T-helper 1 cell treated with Interleukin-12 subunit alpha and Interleukin-12 subunit beta and Interleukin-4 antibody, amounts not matched to agents 30 μg/mL and 1 μg/mL, for 36 hours (primary cell): Measurements from ENCODE around the gene TBC1D12.

Source experiments
- H3K27ac Mint-ChIP-seq: one replicate; pipeline ENCODE4 v1.8.0; 2021; ENCODE audit warnings: mild to moderate bottlenecking, mixed read lengths
- H3K27me3 Mint-ChIP-seq: one replicate; pipeline ENCODE4 v1.8.0; 2021; ENCODE audit warnings: low read depth, mixed read lengths
- H3K36me3 Mint-ChIP-seq: one replicate; pipeline ENCODE4 v1.8.0; 2021; ENCODE audit warnings: low read depth, mixed read lengths
- H3K4me1 Mint-ChIP-seq: one replicate; pipeline ENCODE4 v1.8.0; 2021; ENCODE audit warnings: low read depth, mixed read lengths
- H3K4me3 Mint-ChIP-seq: one replicate; pipeline ENCODE4 v1.8.0; 2021; ENCODE audit warnings: mild to moderate bottlenecking, moderate library complexity, mixed read lengths
- H3K9me3 Mint-ChIP-seq: one replicate; pipeline ENCODE4 v1.8.0; 2021; ENCODE audit warnings: mixed read lengths

The TBC1D12 gene

GRCh38 chr10:94571528-94571927, 169.2 kb downstream of the TBC1D12 start:
- Mint-ChIP-seq H3K4me1 (no peaks in the 10 kb centered on the region), H3K36me3 (peaks cover 33% of the 10 kb centered on the region), H3K4me3 (no peak overlapping the region), H3K9me3 (no peaks in the 10 kb centered on the region), H3K27me3 (no peaks in the 10 kb centered on the region), H3K27ac (no peak overlapping the region)

DNA sequence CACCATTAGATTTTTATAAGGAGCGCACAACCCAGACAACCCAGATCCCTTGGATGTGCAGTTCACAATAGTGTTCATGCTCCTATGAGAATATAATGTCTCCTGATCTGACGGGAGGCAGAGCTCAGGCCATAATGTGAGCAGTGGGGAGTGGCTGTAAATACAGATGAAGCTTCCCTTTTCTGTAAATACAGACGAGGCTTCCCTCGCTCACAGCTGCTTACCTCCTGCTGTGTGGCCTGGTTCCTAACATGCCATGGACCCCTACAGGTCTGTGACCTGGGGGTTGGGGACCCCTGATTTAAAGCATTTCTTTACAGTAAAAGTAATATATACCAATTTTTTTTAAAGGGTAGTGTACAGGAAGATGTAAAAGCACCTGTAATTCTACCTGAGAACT, 176.4 kb downstream of the TBC1D12 start:
- peaks cover 23% of the 10 kb centered on the region for H3K36me3 Mint-ChIP-seq
- H3K9me3 Mint-ChIP-seq = no peaks in the 10 kb centered on the region
- no peaks in the 10 kb centered on the region for H3K4me1 Mint-ChIP-seq
- no peak overlapping the region for H3K27ac Mint-ChIP-seq
- H3K4me3 Mint-ChIP-seq = no peak overlapping the region
- no peaks in the 10 kb centered on the region for H3K27me3 Mint-ChIP-seq

DNA sequence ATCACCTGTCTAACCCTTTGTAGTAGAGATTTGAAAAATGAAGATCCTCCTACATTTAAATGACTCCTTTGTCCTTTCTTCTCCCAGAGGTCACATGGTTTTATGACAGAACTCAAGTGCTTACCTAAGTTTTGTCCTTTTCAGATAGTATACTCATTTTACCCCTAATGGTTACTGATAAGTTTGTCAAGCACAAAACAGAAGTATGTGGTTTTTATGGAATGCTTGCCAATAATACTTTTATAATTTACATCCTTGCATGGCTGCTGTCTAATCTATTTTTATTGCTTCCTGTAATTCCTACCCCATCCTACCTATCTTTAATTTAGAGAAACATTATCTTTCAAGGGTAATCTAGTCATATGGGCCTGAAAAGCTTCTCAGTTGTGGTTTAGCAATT, 180.8 kb downstream of the TBC1D12 start:
- Mint-ChIP-seq H3K4me1 (no peaks in the 10 kb centered on the region), H3K4me3 (no peak overlapping the region), H3K27ac (no peak overlapping the region)

More for the DNA sequence above, 180.8 kb downstream of the TBC1D12 start:
- H3K9me3 Mint-ChIP-seq = no peaks in the 10 kb centered on the region
- no peaks in the 10 kb centered on the region for H3K27me3 Mint-ChIP-seq
- H3K36me3 Mint-ChIP-seq = peaks cover 13% of the 10 kb centered on the region
